Measurements from ENCODE around the gene CELF1.

GRCh38 chr11:47507563-47508239, 45.2 kb downstream of the CELF1 start:
- TF ChIP-seq, protein P1, sequence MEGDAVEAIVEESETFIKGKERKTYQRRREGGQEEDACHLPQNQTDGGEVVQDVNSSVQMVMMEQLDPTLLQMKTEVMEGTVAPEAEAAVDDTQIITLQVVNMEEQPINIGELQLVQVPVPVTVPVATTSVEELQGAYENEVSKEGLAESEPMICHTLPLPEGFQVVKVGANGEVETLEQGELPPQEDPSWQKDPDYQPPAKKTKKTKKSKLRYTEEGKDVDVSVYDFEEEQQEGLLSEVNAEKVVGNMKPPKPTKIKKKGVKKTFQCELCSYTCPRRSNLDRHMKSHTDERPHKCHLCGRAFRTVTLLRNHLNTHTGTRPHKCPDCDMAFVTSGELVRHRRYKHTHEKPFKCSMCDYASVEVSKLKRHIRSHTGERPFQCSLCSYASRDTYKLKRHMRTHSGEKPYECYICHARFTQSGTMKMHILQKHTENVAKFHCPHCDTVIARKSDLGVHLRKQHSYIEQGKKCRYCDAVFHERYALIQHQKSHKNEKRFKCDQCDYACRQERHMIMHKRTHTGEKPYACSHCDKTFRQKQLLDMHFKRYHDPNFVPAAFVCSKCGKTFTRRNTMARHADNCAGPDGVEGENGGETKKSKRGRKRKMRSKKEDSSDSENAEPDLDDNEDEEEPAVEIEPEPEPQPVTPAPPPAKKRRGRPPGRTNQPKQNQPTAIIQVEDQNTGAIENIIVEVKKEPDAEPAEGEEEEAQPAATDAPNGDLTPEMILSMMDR (IDR thresholded peaks at IDR 0.05), result no peak
- no peak for TF ChIP-seq POLR2A (IDR thresholded peaks at IDR 0.05)
